ENCODE data around the gene FUT2.

FUT2 gene

DNA sequence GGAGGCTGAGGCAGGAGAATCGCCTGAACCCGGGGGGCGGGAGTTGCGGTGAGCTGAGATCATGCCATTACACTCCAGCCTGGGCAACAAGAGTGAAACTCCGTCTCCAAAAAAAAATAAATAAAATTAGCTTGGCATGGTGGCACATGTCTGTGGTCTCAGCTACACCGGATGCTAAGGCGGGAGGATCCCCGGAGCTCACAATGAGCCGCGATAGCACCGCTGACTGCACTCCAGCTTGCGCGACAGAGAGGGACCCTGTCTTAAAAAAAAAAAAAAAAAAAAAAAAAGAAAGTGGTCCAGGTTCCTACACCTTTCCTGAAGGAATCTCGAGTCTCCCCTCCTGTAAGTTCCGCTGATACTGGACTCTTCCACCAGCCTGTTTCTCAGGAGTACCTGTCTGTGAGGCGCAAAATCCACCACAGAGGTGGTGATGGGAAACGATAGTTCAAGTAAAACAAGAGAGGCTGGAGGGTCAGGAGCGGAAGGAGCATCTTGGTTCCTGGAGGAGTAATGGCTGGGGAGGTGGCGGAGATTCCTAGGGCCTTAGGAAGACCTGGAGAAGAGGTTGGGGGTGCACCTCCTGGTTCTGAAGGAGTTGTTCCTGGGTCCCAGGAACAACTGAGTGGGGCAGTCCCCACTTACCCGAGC is 56.2 kb downstream of the FUT2 start:
- DNase-seq: no peak

DNA sequence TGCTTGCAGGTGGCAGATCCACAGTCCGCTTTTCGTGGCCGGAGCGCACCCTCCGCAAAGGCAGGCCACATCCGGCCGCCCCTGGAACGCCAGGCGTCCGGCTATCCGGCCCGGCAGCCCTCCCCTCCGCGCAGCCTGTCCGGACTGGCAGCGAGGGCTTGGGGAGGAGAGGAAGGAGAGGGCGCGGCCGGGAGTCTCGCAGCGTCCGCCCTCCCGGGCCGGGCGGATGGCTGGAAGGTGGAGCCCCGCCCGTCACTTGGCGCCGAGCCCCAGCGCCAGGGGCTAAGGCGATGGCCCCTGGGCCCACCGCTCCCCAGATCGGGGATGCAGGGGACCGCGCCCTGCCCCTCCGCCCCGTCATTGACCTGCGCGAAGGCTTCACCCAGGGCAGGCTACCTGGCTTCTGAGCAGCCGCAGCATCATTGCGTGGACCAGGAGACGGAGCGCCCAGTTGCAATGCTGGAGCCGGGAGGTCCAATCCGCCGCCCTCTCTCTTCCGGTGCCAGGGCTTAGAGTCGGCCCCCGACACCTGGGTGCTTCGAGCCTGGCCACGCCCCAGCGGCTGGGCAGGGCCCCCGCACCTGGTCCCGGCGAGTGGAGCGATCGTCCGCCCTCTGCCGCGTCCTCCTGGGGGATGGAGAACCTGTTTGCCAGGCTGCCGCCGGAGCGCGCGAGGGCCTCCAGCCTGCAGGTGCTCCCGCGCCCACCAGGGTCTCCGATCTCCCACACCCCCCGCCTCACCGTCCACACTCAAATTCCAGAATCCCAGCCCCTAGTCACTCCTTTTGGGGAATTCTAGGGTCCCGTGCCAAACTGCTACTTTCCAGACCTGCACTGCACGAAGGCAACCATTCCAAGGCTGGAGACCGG is 57.0 kb downstream of the FUT2 start, which contains the start of gene FUT1:
FUT1 (minus strand) TSS at position 146 of the 870 bp plus-strand sequence. CDS start 1,360 bp downstream, outside the sequence.
- DNase-seq: no peak

DNA sequence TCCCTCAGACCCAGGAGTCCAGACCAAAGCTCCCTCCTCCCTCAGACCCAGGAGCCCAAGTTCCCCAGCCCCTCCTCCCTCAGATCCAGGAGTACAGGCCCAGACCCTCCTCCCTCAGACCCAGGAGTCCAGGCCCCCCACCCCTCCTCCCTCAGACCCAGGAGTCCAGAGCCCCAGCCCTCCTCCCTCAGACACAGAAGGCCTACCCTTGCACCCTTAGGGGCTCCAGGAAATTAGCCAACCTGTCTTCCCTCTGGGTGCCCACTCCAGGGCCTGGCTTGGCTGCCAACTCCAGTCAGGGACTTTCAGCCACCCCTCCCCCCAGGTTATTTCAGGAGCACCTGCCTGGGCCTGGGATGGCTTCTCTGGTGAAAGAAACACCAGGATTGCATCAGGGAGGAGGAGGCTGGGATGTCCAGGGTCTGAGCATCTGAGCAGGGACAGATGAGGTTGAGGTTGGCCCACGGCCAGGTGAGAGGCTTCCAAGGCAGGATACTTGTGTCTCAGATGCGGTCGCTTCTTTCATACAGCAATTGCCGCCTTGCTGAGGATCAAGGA is 59.4 kb downstream of the FUT2 start, which contains the start of gene FGF21:
FGF21 (plus strand) TSS at position 441 of the 558 bp plus-strand sequence. CDS start 713 bp downstream, outside the sequence.
- DNase-seq: peak; percentile 31

All from fibroblast of skin of scalp (primary cell).